Activated effector memory CD4-positive, alpha-beta T cell treated with Interleukin-2 at 50 U/mL for 16 hours (primary cell): Measurements from ENCODE around the gene CDC34.

Experiments used
- DNase-seq: peaks from one replicate; pipeline ENCODE4 v3.0.0-alpha.2; 2020

CDC34 gene

GRCh38 chr19:589693-590395, 58.3 kb downstream of the CDC34 start, which contains the start of gene HCN2:
Gene HCN2 (plus strand): TSS chr19:589881. CDS start chr19:589946, 65 bp downstream.
- no peak for DNase-seq

DNA sequence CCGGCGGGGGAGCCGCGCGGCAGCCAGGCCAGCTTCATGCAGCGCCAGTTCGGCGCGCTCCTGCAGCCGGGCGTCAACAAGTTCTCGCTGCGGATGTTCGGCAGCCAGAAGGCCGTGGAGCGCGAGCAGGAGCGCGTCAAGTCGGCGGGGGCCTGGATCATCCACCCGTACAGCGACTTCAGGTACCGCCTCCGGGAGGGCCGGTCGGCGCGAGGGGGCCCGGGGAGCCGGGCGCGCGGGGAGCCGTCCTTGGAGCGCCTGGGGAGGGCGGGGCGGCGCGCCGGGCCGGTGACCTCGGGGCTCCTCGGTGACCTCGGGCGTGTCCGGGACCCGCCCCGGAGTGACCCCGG, 58.8 kb downstream of the CDC34 start:
- no peak for DNase-seq

DNA sequence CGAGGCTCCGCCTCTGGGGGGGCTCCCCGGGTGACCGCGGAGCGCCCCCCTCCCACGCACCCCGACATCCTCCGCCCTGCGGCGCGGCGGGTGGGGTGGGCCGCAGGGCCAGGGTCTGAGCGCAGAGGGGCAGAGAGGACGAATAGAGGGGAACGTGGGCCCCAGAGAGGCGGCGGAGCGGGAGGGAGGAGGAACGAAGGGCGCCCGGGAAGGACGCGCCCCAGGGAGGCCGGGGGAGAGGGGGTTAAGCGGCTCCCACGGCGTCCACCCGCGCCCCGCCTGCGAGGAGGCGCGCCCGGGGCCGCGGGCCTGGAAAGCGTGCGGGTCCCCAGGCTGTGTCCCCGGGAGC, 59.2 kb downstream of the CDC34 start:
- DNase-seq: no peak

DNA sequence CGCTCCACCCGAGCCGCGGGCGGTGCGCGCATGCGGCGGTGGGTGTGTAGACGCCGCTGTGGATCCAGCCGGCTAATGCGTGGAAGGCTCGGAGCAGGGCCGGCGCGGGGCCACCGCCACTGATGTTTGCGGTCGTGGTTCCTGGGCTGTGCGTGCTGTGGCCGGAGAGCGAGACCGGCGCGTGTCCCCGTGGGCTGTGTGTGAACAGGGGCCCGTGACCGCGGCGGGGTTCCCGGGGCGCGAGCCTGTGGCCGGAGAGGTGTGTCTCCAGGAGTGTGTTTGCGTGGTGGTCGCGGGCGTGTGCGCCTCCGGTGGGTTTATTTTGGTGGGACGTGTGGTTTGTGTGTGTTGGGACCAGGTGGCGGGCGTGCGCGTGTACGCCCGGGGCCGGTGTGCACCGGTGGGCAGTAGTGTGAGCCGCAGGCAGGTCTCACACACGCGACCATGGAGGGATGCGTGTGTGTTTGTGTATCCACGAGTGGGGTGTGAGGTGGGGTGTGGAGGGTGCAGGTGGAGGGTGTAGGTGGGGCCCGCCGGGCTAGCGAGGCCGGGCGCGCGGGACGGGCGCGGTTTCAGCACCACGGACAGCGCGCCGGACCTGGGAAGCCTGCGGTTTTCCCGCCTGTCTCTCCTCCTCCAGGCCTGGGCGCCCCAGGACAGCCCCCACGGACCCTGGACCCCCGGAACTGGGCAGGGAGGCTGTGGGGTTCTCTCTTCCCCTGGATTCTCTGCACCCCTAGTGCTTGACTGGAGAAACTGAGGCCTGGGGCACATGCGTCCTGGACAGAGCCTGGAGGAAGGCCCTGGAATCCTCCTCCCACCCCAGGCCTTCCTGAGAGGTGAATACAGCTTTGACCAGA, 59.8 kb downstream of the CDC34 start:
- no peak for DNase-seq
